ENCODE measurements around the gene FAM219B. TPM values are rescaled to one million over a fixed set of nuclear protein-coding genes. Genes with fewer than 3 reads are reported as not detected.
"Not testable (repeated sequence)": the region's sequence is repeated elsewhere in the genome, so short reads cannot be mapped to it uniquely, and the experiment has no call there.

Gene FAM219B
- total and polyA plus RNA-seq, 9 donors: 31.0 to 125 (median 67.4) TPM

GRCh38 chr15:74889883-74890664, 16.6 kb downstream of the FAM219B start, which contains the start of gene MPI:
Gene MPI, plus strand, starts transcription at chr15:74890042. Its CDS starts 32 bp downstream, at chr15:74890074.
- WGBS, 3 donors: 0 to 1% (median 1%) methylated on average over 42 to 47 of the region's 47 CpGs
- Histone ChIP-seq H3K36me3 (no peaks in the 10 kb centered on the region), H3K4me1 (ENCODE audit: insufficient read depth) (peaks cover 12% of the 10 kb centered on the region), H3K27ac (peak within 1 kb of the TSS; percentile 31 to 80), H3K4me3 (peak within 1 kb of the TSS; percentile 96), H3K9me3 (no peaks in the 10 kb centered on the region), H3K27me3 (no peaks in the 10 kb centered on the region)
- peak; percentile 77 to 89 (median 84) for DNase-seq
- intact Hi-C loops (cut with DNase I): no loop called here
- TF ChIP-seq EP300 (IDR thresholded peaks at IDR 0.05): no peak
- peak in 1 of 3 donors; percentile 32 for TF ChIP-seq CTCF (IDR thresholded peaks at IDR 0.05)
- TF ChIP-seq POLR2A (IDR thresholded peaks at IDR 0.05): peak; percentile 57

GRCh38 chr15:74889390-74889882, 17.2 kb downstream of the FAM219B start:
- TF ChIP-seq EP300 (IDR thresholded peaks at IDR 0.05) (no peak), CTCF (IDR thresholded peaks at IDR 0.05) (no peak), POLR2A (IDR thresholded peaks at IDR 0.05) (no peak)

GRCh38 chr15:74888716-74889115, 17.9 kb downstream of the FAM219B start:
- no peak for DNase-seq
- Histone ChIP-seq H3K27me3 (no peaks in the 10 kb centered on the region), H3K9me3 (no peaks in the 10 kb centered on the region), H3K4me1 (ENCODE audit: insufficient read depth) (peaks cover 12% of the 10 kb centered on the region), H3K4me3 (no peak overlapping the region), H3K36me3 (no peaks in the 10 kb centered on the region), H3K27ac (no peak overlapping the region)
- intact Hi-C loops (cut with DNase I): no loop called here
- 79 to 87% (median 83%) methylated on average over 4 of the region's 4 CpGs for whole genome bisulfite sequencing, 3 donors
- TF ChIP-seq CTCF (IDR thresholded peaks at IDR 0.05) (no peak), POLR2A (IDR thresholded peaks at IDR 0.05) (no peak), EP300 (IDR thresholded peaks at IDR 0.05) (no peak)

More at GRCh38 chr15:74889390-74889882, 17.2 kb downstream of the FAM219B start:
- H3K27me3 ChIP-seq: no peaks in the 10 kb centered on the region
- H3K4me3 ChIP-seq: peak overlapping the region; percentile 96
- H3K36me3 ChIP-seq: no peaks in the 10 kb centered on the region
- H3K27ac ChIP-seq: peak overlapping the region; percentile 31 to 80
- peaks cover 12% of the 10 kb centered on the region for H3K4me1 ChIP-seq (ENCODE audit: insufficient read depth)
- peak; percentile 30 to 64 (median 50) for DNase-seq
- no peaks in the 10 kb centered on the region for H3K9me3 ChIP-seq
- intact Hi-C loops (cut with DNase I): no loop called here
- WGBS, 3 donors: 4 to 10% (median 6%) methylated on average over 8 of the region's 8 CpGs

GRCh38 chr15:74887537-74888193, 19.0 kb downstream of the FAM219B start:
- DNase-seq; H3K36me3 ChIP-seq; intact Hi-C loops (cut with DNase I); H3K9me3 ChIP-seq; H3K27ac ChIP-seq; H3K27me3 ChIP-seq; H3K4me3 ChIP-seq: not testable (repeated sequence)
- peaks cover 12% of the 10 kb centered on the region for H3K4me1 ChIP-seq (ENCODE audit: insufficient read depth)
- 74 to 84% (median 81%) methylated on average over 10 of the region's 10 CpGs for WGBS, 3 donors

All from ovary (tissue), 9 donors.